Tibial artery (tissue), 4 donors: Measurements from ENCODE around the gene PIP4P1.

Source experiments
- DNase-seq, 2 donors: peaks; one replicate each; pipeline ENCODE4 v3.0.0-alpha.2; 2019
- H3K27ac ChIP-seq, 2 donors: fragments of 200-600 bp; sonication (generic) in 1 of 2; 1 replicate in 1 of 2; 2 replicates in 1 of 2; pipeline ENCODE4 v1.5.1; 2018 to 2019; ENCODE audit warnings: mild to moderate bottlenecking in 1 of 2
- H3K27me3 ChIP-seq, 2 donors: fragments of 200-600 bp; sonication (generic) in 1 of 2; one replicate each; pipeline versions ENCODE4 v1.5.1 to v1.6.0; 2016 to 2019
- H3K36me3 ChIP-seq, 3 donors: fragments of 200-600 bp; sonication (generic) in 2 of 3; one replicate each; pipeline ENCODE4 v1.5.1; 2016 to 2019; ENCODE audit warnings: mild to moderate bottlenecking in 2 of 3
- H3K4me1 ChIP-seq, 4 donors: fragments of 200-600 bp; sonication (generic) in 2 of 4; 1 replicate in 3 of 4; 2 replicates in 1 of 4; pipeline ENCODE4 v1.5.1; 2016 to 2019
- H3K4me3 ChIP-seq, 2 donors: fragments of 200-600 bp; sonication (generic) in 1 of 2; 1 replicate in 1 of 2; 2 replicates in 1 of 2; pipeline ENCODE4 v1.5.1; 2018 to 2019; ENCODE audit warnings: mild to moderate bottlenecking in 2 of 2
- H3K9me3 ChIP-seq, 3 donors: fragments of 200-600 bp; sonication (generic) in 1 of 3; one replicate each; pipeline ENCODE4 v1.5.1; 2016 to 2019
- intact Hi-C: fragments of 100-400 bp; cut with DNase I; formaldehyde crosslinking; loops from one replicate; pipeline ENCODE4 v1.15.0; 2023; ENCODE audit warnings: low total_unique reads
- TF ChIP-seq, protein P1 (sequence below), 2 experiments: fragments of 200-600 bp in 1 of 2; fragments of 450-650 bp in 1 of 2; IDR thresholded peaks; one replicate each; pipeline ENCODE4 v1.5.1; 2017 to 2019; ENCODE audit warnings: antibody characterized with exemption in 2 of 2, mild to moderate bottlenecking in 1 of 2, moderate library complexity in 1 of 2

Gene PIP4P1

DNA sequence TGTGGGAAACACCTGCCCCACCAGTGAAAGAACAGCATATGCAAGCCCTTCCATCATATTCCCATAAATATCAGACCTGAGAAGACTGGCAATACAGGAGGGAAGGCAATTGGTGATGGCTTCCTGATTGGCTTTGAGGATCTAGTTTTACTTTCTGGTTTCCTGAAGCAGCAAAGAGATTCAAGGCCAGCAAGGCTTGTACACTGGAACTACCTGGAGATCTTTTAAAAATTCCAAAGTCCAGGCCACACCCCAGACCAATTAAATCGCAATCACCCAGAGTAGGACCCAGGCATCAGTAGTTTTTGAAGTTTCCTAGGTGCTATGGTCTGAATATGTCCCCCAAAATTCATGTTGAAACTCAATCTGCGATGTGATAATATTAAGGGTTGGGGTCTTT, 45.0 kb downstream of the PIP4P1 start:
- intact Hi-C loops, result loop anchor here (5.0 kb wide), 1 partner anchor 36 kb away; the partner anchor contains the start of gene OSGEP
- DNase-seq, result no peak
- H3K4me3 ChIP-seq, result no peak overlapping the region
- H3K27ac ChIP-seq, result no peak overlapping the region
- H3K4me1 ChIP-seq, result peaks cover 0 to 15% (median 10%) of the 10 kb centered on the region in 4 donors
- H3K36me3 ChIP-seq, result no peaks in the 10 kb centered on the region
- no peaks in the 10 kb centered on the region for H3K27me3 ChIP-seq
- H3K9me3 ChIP-seq, result no peaks in the 10 kb centered on the region
- TF ChIP-seq, protein P1, sequence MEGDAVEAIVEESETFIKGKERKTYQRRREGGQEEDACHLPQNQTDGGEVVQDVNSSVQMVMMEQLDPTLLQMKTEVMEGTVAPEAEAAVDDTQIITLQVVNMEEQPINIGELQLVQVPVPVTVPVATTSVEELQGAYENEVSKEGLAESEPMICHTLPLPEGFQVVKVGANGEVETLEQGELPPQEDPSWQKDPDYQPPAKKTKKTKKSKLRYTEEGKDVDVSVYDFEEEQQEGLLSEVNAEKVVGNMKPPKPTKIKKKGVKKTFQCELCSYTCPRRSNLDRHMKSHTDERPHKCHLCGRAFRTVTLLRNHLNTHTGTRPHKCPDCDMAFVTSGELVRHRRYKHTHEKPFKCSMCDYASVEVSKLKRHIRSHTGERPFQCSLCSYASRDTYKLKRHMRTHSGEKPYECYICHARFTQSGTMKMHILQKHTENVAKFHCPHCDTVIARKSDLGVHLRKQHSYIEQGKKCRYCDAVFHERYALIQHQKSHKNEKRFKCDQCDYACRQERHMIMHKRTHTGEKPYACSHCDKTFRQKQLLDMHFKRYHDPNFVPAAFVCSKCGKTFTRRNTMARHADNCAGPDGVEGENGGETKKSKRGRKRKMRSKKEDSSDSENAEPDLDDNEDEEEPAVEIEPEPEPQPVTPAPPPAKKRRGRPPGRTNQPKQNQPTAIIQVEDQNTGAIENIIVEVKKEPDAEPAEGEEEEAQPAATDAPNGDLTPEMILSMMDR (IDR thresholded peaks at IDR 0.05), result no peak

DNA sequence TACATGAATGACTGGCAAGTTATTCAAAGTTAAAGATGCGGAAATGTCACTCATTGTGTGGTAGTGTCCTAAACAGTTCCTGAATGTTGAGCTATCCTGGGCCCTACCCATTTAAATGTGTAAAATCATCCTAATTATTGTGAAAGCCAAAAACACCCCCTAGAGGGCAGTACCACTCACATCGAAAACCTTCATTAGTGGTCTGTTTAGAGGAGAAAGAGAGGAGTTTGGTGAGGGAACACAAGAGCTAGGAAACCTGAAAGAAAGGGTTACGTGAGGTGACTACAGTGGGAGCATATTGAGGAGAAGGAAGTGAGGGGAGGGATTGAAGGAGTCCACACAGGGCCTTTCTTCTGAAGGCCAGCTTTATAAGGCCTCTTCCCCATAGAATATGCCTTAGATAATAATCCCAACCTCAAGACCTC, 45.4 kb downstream of the PIP4P1 start:
- no peak overlapping the region for H3K27ac ChIP-seq
- TF ChIP-seq, protein P1 (IDR thresholded peaks at IDR 0.05), result peak; percentile 53 to 60
- H3K27me3 ChIP-seq, result no peaks in the 10 kb centered on the region
- intact Hi-C loops, result loop anchor here (5.0 kb wide), 1 partner anchor 37 kb away; the partner anchor contains the start of gene OSGEP
- H3K4me3 ChIP-seq, result no peak overlapping the region
- peaks cover 0 to 19% (median 12%) of the 10 kb centered on the region in 4 donors for H3K4me1 ChIP-seq
- H3K36me3 ChIP-seq, result no peaks in the 10 kb centered on the region
- DNase-seq, result peak in 1 of 2 donors; percentile 28
- no peaks in the 10 kb centered on the region for H3K9me3 ChIP-seq

DNA sequence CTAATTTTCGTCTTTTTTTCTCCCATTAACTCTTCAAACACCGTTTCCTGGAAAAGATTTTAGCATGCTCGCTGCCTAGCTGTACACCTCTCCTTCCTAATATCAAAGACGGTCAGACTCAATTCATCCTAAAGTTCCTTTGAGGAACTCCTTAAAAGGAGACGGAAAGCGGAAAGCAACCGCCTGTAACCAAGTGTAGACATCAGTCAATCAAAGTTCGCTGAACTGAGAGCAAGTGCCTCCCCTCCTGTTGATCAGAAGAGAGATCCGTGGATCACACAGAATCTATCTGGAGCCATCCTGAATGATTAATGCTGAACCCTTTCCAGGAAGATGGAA, 47.5 kb downstream of the PIP4P1 start:
- TF ChIP-seq, protein P1 (IDR thresholded peaks at IDR 0.05), result no peak
- peaks cover 0 to 19% (median 12%) of the 10 kb centered on the region in 4 donors for H3K4me1 ChIP-seq

DNA sequence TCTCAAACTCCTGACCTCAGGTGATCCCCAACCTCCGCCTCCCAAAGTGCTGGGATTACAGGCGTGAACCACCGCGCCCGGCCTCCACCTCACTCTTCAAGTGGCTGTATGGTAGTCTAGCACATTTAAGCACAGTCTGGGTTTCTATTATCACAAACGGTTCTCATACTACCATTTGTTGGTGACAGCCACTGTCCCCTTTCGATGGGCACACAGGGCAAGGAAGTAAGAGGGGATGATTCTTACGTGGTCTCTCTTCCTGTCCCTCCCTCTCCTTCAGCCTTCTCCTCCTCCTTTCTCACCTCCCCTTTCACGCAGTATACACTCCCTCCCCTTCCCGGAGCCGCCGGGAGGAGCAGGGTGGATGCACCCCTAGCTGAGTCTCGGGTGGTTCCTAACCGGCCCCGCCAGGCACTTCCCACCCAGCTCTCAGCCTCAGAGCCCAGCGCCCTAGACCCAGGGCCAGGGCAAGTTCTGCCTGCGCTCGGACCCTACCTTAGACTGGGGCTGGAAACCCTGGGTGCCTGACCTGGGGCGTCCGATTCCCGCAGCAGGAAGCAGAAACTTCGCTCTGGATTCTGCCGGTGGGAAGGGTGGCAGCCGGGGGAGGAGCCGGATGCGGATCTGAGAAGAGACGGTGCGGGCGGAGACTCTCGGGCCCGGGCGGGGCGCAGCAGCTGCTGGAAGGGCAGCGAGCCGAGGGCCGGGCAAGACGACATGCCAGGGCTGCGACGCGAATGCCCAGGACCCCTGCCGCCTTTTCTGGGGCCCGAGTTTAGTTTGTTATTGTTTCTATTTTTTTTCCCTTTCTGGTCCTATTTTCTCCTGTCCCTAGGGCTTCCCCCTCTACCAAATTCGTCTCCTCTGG, 48.1 kb downstream of the PIP4P1 start, which contains the start of gene TEP1:
Gene TEP1, minus strand, starts transcription at position 626 of the 868 bp plus-strand sequence. CDS start 5,062 bp downstream, outside the sequence.
- peak within 1 kb of the TSS; percentile 94 for H3K27ac ChIP-seq
- intact Hi-C loops, result loop anchor here (1.0 to 5.0 kb wide), 3 partner anchors 49 to 269 kb away; partner anchors contain the start of genes PIP4P1 and RNASE4
- peaks cover 0 to 19% (median 12%) of the 10 kb centered on the region in 4 donors for H3K4me1 ChIP-seq
- TF ChIP-seq, protein P1 (IDR thresholded peaks at IDR 0.05), result peak in 1 of 2 experiments; percentile 8
- DNase-seq, result peak; percentile 92 to 94
- H3K27me3 ChIP-seq, result no peaks in the 10 kb centered on the region
- peak within 1 kb of the TSS; percentile 75 to 91 for H3K4me3 ChIP-seq
- H3K36me3 ChIP-seq, result peaks cover under 1 to 6% (median 3%) of the 10 kb centered on the region in 3 donors
- no peaks in the 10 kb centered on the region for H3K9me3 ChIP-seq

More for the DNA sequence above, 47.5 kb downstream of the PIP4P1 start:
- Histone ChIP-seq H3K27me3 (no peaks in the 10 kb centered on the region), H3K4me3 (peak overlapping the region; percentile 75 to 91), H3K9me3 (no peaks in the 10 kb centered on the region), H3K27ac (peak overlapping the region; percentile 94), H3K36me3 (peaks cover 0 to under 1% (median 0%) of the 10 kb centered on the region in 3 donors)
- intact Hi-C loops, result loop anchor here (1.0 to 5.0 kb wide), 3 partner anchors 49 to 269 kb away; partner anchors contain the start of genes PIP4P1 and RNASE4
- DNase-seq, result no peak

DNA sequence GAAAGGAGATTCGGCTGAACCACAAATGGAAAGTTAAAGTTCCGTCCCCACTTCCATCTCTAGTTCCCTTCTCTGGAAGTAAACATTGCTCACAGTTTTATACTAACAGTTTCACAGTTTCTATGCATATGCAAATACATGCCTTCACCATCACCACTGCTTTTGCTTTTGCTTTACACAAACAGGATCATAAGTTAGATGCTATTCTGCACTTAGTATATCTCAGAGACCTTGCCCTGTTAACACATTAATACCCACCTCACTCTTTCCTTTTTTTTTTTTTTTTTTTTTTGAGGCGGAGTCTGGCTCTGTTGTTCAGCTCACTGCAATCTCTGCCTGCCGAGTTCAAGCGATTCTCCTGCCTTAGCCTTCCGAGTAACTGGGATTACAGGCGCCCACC, 48.8 kb downstream of the PIP4P1 start:
- H3K4me1 ChIP-seq, result peaks cover 0 to 19% (median 12%) of the 10 kb centered on the region in 4 donors
- intact Hi-C loops, result loop anchor here (5.0 kb wide), 2 partner anchors 50 to 270 kb away; partner anchors contain the start of genes PIP4P1 and RNASE4
- TF ChIP-seq, protein P1 (IDR thresholded peaks at IDR 0.05), result no peak
- peak overlapping the region; percentile 75 to 91 for H3K4me3 ChIP-seq
- DNase-seq, result no peak
- H3K27ac ChIP-seq, result peak overlapping the region; percentile 94
- H3K27me3 ChIP-seq, result no peaks in the 10 kb centered on the region
- peaks cover 7 to 13% (median 10%) of the 10 kb centered on the region in 3 donors for H3K36me3 ChIP-seq
- H3K9me3 ChIP-seq, result no peaks in the 10 kb centered on the region
